HG02763 (cell line): ENCODE results near the gene DMPK.
"Not testable (repeated sequence)": the region's sequence is repeated elsewhere in the genome, so short reads cannot be mapped to it uniquely, and the experiment has no call there.

Experiments
- ATAC-seq: cut with Tn5 transposase; IDR thresholded peaks from one replicate; pipeline ENCODE4 v1.9.1; 2021; ENCODE audit warnings: mild to moderate bottlenecking, moderate library complexity; ENCODE audit not compliant: unreplicated experiment

Gene DMPK

DNA sequence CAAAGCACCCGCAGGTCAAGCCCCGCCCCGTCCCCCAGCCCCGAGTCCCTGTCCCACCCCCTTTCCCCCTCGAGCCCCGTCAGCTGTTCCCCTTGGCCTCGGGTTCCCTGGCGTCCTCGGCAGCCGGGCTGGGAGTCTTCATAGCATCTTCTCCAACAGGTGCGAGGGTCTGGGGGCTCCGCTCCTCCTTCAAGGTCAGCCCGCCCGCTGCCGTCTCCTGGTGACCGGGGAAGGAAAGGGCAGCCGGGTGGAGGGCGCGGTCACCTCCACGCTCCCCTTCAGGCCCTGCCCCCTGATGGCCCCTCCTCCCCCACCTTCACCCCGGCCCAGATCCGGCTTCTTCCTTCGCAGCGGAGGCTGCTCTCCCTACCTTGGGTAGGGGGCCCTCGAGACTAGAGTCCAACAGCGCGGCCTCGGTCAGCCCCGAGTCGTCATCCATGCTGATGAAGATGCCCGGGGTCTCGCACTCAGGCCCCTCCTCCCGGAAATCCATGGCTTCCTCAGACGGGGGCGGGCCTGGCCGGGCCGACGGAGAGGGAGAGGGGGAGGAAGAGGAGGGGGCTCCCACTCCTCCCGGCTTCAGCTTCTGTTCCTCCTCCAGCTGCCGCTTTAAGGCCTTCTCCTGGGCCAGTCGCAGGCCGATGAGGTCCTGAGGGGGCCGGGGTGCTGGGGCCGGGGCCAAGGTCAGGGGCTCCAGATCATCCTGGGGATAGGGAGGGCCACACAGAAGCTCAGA lies 33.4 kb upstream of the DMPK start:
- ATAC-seq, result no peak

GRCh38 chr19:45814851-45815480 lies 32.7 kb upstream of the DMPK start, which contains the start of gene RSPH6A:
Gene RSPH6A (minus strand): TSS chr19:45815308. CDS start chr19:45815176, 132 bp downstream.
- no peak for ATAC-seq

GRCh38 chr19:45814166-45814780 lies 32.0 kb upstream of the DMPK start:
- ATAC-seq, result no peak

DNA sequence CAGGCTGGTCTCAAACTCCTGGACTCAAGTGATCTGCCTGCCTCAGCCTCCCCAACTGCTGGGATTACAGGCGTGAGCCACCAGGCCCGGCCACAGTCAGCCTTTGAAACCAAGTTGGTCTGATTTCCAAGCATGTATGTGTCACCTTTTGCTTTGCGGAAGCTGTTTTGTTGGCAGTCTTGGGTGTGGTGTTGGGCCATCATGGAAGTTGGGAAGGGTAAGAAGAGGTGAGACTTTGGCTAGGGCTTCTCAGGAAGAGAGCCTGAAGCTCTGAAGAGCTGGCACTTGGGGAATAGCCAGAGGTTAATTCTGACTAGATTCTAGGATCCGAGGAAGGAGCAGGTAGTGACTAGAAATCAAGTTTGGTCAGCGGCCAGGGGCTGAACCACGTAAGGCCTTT lies 30.0 kb upstream of the DMPK start:
- no peak for ATAC-seq

GRCh38 chr19:45809643-45810159 lies 27.4 kb upstream of the DMPK start:
- no peak for ATAC-seq

- ATAC-seq, result no peak
These were observed 23.4 kb upstream of the DMPK start for GRCh38 chr19:45805719-45806118.

DNA sequence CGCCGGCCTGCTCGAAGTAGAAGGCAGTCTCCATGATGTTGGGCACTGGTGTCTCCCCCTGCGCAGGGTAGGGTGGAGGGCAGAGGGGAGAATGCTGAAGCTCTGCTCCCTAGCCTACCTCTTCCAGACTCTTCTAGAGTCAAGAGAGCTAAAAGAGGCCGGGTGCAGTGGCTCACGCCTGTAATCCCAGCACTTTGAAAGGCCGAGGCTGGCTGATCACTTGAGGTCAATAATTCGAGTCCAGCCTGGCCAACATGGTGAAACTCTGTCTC lies 22.6 kb upstream of the DMPK start:
- no peak for ATAC-seq

GRCh38 chr19:45804140-45804958 lies 22.1 kb upstream of the DMPK start:
- ATAC-seq, result no peak

- ATAC-seq, result no peak
These were observed 19.4 kb upstream of the DMPK start for GRCh38 chr19:45801603-45802175.

DNA sequence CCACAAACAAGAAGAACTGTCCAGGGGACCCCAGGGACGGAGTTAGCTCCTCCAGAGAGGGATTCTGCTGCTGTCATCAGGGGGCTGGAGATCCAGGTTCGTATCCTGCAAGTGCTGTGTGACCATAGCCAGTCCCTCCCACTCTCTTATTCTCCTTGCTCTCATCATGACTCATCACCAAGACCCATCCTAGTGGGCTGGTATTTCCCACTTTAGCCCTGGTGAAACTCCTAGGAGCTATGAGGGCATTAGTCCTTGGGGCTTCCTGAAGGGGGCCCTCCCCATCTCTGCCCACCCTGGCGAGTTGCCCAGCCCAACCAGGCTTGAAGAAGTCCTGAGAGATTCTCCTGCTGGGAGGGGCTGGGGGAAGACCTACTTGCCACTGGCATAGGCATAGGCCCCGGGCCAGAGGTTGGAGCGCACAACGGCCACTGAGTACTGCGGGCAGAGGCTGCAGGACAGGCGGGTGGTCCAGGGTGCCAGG lies 17.8 kb upstream of the DMPK start:
- no peak for ATAC-seq

- ATAC-seq, result not testable (repeated sequence)
These were observed 17.3 kb upstream of the DMPK start for GRCh38 chr19:45799541-45799940.

DNA sequence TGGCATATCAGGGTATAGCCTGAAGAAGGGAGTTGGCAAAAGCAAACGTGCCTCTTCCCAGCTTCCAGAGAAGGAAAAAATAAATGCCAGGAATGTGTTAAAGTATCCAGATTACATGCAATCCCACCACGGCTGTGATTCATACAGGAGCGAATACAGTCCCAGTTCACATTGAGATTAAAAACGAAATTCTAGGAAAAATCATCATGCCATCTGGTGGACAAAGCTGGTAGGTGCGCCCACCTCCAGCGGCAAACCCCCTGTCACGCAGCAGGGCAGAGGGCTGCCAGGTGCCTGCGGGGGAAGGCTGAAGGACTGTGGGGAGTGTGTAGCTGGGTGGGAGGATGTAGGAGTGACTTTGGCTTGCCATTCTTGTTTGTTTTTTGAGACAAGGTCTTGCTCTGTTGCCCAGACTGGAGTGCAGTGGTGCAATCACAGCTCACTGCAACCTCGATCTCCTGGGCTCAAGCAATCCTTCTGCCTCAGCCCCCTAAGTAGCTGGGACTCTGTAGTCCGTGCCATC lies 16.8 kb upstream of the DMPK start:
- ATAC-seq, result no peak

GRCh38 chr19:45794627-45795026 lies 12.3 kb upstream of the DMPK start:
- ATAC-seq, result no peak

- ATAC-seq, result no peak
These were observed 11.6 kb upstream of the DMPK start for GRCh38 chr19:45793876-45794275.

DNA sequence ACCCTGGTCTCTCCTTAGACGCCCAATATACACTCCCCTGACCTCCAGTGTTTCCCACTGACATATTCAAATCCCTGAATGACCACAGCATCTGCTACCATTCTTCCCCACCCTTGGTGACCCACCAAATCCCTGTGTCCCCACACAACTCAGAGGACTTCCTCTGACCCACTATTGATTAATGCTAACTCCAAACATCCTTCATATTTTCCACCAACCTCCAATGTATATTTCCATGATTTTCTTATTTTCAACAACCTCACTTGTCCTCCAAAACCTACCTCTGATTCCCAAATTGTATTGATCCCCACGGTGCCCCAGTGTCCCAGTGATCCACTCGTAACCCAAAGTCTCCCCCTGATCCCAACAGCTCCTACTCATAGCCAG lies 10.9 kb upstream of the DMPK start:
- no peak for ATAC-seq

DNA sequence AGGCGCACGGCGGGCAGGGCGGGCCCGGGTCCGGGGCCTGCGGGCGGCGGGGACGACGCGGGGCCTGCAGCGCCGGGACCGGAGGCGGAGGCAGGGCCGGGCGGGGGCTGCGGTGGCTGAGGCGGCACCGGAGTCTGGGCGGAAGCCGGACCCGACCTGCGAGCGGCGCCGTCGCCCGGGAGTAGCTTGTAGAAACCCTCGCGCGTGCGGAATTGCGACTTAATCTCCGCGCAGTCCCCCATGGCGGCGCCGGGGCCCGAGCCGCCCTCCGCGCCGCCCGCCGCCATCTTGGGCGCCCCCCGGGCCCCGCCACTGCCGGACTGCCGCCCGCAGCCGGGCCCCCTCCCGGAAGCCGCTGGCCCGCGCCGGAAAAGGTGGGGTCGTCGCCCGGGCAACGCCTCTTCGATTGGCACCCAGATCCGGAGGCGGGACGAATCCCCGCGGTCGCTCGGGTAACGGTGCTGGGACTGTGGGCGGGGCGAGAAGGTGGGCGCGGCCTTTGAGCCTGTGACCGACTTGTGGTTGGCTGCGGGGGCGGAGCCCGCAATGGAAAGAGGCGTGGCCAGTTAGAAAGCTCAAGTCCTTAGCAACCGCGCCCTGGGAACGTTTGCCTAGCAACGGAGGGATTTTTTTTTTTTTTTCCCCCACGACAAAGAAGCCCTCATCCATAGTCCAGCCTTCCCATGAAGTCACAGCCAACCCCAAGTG lies 10.3 kb upstream of the DMPK start, which contains the start of gene DMWD:
Gene DMWD, minus strand, starts transcription at position 376 of the 708 bp plus-strand sequence. Its CDS starts 89 bp downstream, at position 287.
- peak; percentile 90 for ATAC-seq

- ATAC-seq, result no peak
These were observed 9.6 kb upstream of the DMPK start for GRCh38 chr19:45791744-45792469.

DNA sequence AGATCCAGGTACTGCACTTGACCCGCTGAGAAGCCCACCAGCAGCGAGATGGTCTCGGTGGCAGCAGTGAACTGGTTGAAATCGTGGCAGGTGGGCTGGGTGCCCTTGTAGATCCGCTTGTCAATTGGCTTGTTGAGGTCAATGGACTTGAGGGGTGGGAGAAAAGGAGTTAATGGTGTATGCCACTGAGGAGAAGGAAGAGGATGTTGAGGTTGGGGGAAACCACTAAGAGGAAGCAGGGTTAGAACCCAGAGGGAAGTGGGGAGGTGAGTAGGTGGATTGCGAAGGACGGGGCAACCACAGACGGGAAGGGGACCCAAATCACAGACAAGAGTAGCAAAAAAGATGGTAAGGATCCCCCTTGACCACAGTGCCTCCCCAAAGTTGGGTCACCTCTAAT lies 8.7 kb upstream of the DMPK start:
- ATAC-seq, result no peak
